Ecto neural progenitor cell (in vitro differentiated cells): Measurements from ENCODE around the gene LCP1.
"Not testable (repeated sequence)": the region's sequence is repeated elsewhere in the genome, so short reads cannot be mapped to it uniquely, and the experiment has no call there.

Source experiments
- DNase-seq: peaks from one replicate; pipeline ENCODE4 v3.0.0-alpha.2; 2018; ENCODE audit warnings: low spot score

LCP1 gene

GRCh38 chr13:46182491-46182877, 507 bp upstream of the LCP1 start:
- no peak for DNase-seq

- DNase-seq = no peak
Observed at GRCh38 chr13:46181377-46181839, 569 bp downstream of the LCP1 start.

GRCh38 chr13:46179969-46180763, 1.8 kb downstream of the LCP1 start:
- no peak for DNase-seq

- DNase-seq = no peak
Observed at GRCh38 chr13:46179491-46179908, 2.5 kb downstream of the LCP1 start.

GRCh38 chr13:46178821-46179220, 3.2 kb downstream of the LCP1 start:
- DNase-seq = no peak

- DNase-seq = no peak
Observed at GRCh38 chr13:46178143-46178542, 3.8 kb downstream of the LCP1 start.

- no peak for DNase-seq
Observed at GRCh38 chr13:46176756-46177155, 5.2 kb downstream of the LCP1 start.

- no peak for DNase-seq
Observed at GRCh38 chr13:46173656-46174055, 8.3 kb downstream of the LCP1 start.

- DNase-seq = no peak
Observed at GRCh38 chr13:46172531-46172991, 9.4 kb downstream of the LCP1 start.

- DNase-seq = no peak
Observed at GRCh38 chr13:46171739-46172138, 10.2 kb downstream of the LCP1 start.

GRCh38 chr13:46171217-46171616, 10.8 kb downstream of the LCP1 start:
- DNase-seq = no peak

- no peak for DNase-seq
Observed at GRCh38 chr13:46170687-46171086, 11.3 kb downstream of the LCP1 start.

- DNase-seq = no peak
Observed at GRCh38 chr13:46170268-46170667, 11.7 kb downstream of the LCP1 start.

GRCh38 chr13:46169758-46170157, 12.2 kb downstream of the LCP1 start:
- no peak for DNase-seq

- no peak for DNase-seq
Observed at GRCh38 chr13:46168783-46169182, 13.2 kb downstream of the LCP1 start.

- DNase-seq = no peak
Observed at GRCh38 chr13:46168341-46168740, 13.6 kb downstream of the LCP1 start.

GRCh38 chr13:46166947-46167610, 14.9 kb downstream of the LCP1 start:
- no peak for DNase-seq

GRCh38 chr13:46166224-46166584, 15.8 kb downstream of the LCP1 start:
- DNase-seq = no peak

- no peak for DNase-seq
Observed at GRCh38 chr13:46165485-46166223, 16.3 kb downstream of the LCP1 start.

- no peak for DNase-seq
Observed at GRCh38 chr13:46164661-46165060, 17.3 kb downstream of the LCP1 start.

- not testable (repeated sequence) for DNase-seq
Observed at GRCh38 chr13:46162741-46163140, 19.2 kb downstream of the LCP1 start.

GRCh38 chr13:46160471-46161066, 21.4 kb downstream of the LCP1 start:
- no peak for DNase-seq
